ENCODE measurements around the gene DHRS9. TPM values are rescaled to one million over a fixed set of nuclear protein-coding genes. Genes with fewer than 3 reads are reported as not detected.

DHRS9 gene
- total and polyA plus RNA-seq, 9 of the 15 experiments (the other 6 are each of a cell fraction or from before 2014, with no cell fraction given) = 0.27 to 1.7 (median 0.69) TPM

GRCh38 chr2:169036736-169037440, 32.5 kb upstream of the DHRS9 start:
- H3K79me2 ChIP-seq (ENCODE audit: control insufficient read depth, insufficient read depth, low read length) = no peaks in the 10 kb centered on the region

More at GRCh38 chr2:169036736-169037440, 32.5 kb upstream of the DHRS9 start:
- no TSS peak for BruUV-seq (replicated peaks)
- Histone ChIP-seq H3K9ac (ENCODE audit: insufficient read depth in 1 of 2, low read depth in 2 of 2, low read length in 2 of 2) (no peak overlapping the region), H2AFZ (ENCODE audit: low read depth, low read length) (no peak overlapping the region), H3K4me2 (ENCODE audit: insufficient read depth, low read length) (no peak overlapping the region), H3K9me1 (ENCODE audit: control insufficient read depth, insufficient read depth, low read length) (no peaks in the 10 kb centered on the region), H3K36me3 (ENCODE audit: control insufficient read depth, insufficient read depth, low read length) (no peaks in the 10 kb centered on the region), H3K27ac (ENCODE audit: extremely low read depth, low read depth, low read length) (no peak overlapping the region), H4K20me1 (replicated peaks; ENCODE audit: control insufficient read depth, insufficient read depth, low read length) (no peaks in the 10 kb centered on the region), H3K4me1 (replicated peaks in 1 of 2; ENCODE audit: control insufficient read depth in 2 of 2, insufficient read depth in 2 of 2, low read length in 2 of 2) (peaks cover 0 to 25% of the 10 kb centered on the region in 2 experiments; a peak in 4 of 5 replicates), H3K9me3 (replicated peaks; ENCODE audit: control insufficient read depth, insufficient read depth, low read depth, low read length) (peaks cover 9% of the 10 kb centered on the region; the same call in 1 of the 2 replicates), H3K27me3 (ENCODE audit: control insufficient read depth in 2 of 2, insufficient read depth in 2 of 2, low read length in 2 of 2) (no peaks in the 10 kb centered on the region), H3K4me3 (no peak overlapping the region)
- ATAC-seq (no peak), FAIRE-seq (no peak), DNase-seq (ENCODE audit: extremely low read depth in 1 of 4, low spot score in 3 of 4) (no peak)
- TF ChIP-seq UBTF (IDR thresholded peaks at IDR 0.05; ENCODE audit: borderline replicate concordance in 1 of 2, low read depth in 2 of 2, low read length in 2 of 2) (no peak), MYC (IDR thresholded peaks at IDR 0.05; ENCODE audit: low read depth, low read length) (no peak), MYC (CRISPR knock-in tag; IDR thresholded peaks at IDR 0.05; ENCODE audit: borderline replicate concordance, low read depth) (no peak), HMBOX1 (IDR thresholded peaks at IDR 0.05) (peak; percentile 75), NRF1 (conservative IDR thresholded peaks at IDR 0.05 in 1 of 2, IDR thresholded peaks at IDR 0.05 in 1 of 2) (no peak)
- TF ChIP-seq, protein P1, sequence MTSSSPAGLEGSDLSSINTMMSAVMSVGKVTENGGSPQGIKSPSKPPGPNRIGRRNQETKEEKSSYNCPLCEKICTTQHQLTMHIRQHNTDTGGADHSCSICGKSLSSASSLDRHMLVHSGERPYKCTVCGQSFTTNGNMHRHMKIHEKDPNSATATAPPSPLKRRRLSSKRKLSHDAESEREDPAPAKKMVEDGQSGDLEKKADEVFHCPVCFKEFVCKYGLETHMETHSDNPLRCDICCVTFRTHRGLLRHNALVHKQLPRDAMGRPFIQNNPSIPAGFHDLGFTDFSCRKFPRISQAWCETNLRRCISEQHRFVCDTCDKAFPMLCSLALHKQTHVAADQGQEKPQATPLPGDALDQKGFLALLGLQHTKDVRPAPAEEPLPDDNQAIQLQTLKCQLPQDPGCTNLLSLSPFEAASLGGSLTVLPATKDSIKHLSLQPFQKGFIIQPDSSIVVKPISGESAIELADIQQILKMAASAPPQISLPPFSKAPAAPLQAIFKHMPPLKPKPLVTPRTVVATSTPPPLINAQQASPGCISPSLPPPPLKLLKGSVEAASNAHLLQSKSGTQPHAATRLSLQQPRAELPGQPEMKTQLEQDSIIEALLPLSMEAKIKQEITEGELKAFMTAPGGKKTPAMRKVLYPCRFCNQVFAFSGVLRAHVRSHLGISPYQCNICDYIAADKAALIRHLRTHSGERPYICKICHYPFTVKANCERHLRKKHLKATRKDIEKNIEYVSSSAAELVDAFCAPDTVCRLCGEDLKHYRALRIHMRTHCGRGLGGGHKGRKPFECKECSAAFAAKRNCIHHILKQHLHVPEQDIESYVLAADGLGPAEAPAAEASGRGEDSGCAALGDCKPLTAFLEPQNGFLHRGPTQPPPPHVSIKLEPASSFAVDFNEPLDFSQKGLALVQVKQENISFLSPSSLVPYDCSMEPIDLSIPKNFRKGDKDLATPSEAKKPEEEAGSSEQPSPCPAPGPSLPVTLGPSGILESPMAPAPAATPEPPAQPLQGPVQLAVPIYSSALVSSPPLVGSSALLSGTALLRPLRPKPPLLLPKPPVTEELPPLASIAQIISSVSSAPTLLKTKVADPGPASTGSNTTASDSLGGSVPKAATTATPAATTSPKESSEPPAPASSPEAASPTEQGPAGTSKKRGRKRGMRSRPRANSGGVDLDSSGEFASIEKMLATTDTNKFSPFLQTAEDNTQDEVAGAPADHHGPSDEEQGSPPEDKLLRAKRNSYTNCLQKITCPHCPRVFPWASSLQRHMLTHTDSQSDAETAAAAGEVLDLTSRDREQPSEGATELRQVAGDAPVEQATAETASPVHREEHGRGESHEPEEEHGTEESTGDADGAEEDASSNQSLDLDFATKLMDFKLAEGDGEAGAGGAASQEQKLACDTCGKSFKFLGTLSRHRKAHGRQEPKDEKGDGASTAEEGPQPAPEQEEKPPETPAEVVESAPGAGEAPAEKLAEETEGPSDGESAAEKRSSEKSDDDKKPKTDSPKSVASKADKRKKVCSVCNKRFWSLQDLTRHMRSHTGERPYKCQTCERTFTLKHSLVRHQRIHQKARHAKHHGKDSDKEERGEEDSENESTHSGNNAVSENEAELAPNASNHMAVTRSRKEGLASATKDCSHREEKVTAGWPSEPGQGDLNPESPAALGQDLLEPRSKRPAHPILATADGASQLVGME (CRISPR knock-in tag; IDR thresholded peaks at IDR 0.05) = no peak
- intact Hi-C loops (cut with micrococcal nuclease) (no loop called here), in situ Hi-C loops (cut with MboI) (no loop called here)
- 52% methylated on average over 4 of the region's 4 CpGs for WGBS (ENCODE audit: insufficient coverage, low coverage, missing lambda C conversion rate)
- POLR2A ChIA-PET = interaction anchor here (0.5 to 1.6 kb wide), 4 partner anchors 11 to 29 kb away, joined by 3 to 4 read pairs (median 3); no protein-coding TSS in a partner anchor
- CTCF ChIA-PET (ENCODE audit: low intra/inter-chr PET ratio) = no interaction called here
